Naive B cell (primary cell): ENCODE results near the gene KRTAP5-5. TPM values are rescaled to one million over a fixed set of nuclear protein-coding genes. Genes with fewer than 3 reads are reported as not detected.
"Not testable (repeated sequence)": the region's sequence is repeated elsewhere in the genome, so short reads cannot be mapped to it uniquely, and the experiment has no call there.

ENCODE experiments used
- ATAC-seq, 2 donors: fragments of 150-1000 bp; cut with Tn5 transposase; 2 replicates each; pipeline ENCODE4 v1.10.0; 2021; ENCODE audit warnings: low read depth in 2 of 2, mild to moderate bottlenecking in 2 of 2, moderate library complexity in 2 of 2
- DNase-seq: peaks from one replicate; pipeline ENCODE4 v3.0.0; 2022
- H3K27ac Mint-ChIP-seq, 6 donors: one replicate each; pipeline ENCODE4 v1.8.0; 2020 to 2022; ENCODE audit warnings: mild to moderate bottlenecking in 6 of 6, mixed read lengths in 6 of 6, moderate library complexity in 5 of 6, inconsistent platforms in 2 of 6
- H3K27me3 Mint-ChIP-seq, 3 donors: one replicate each; pipeline ENCODE4 v1.8.0; 2021 to 2022; ENCODE audit warnings: mixed read lengths in 3 of 3, mild to moderate bottlenecking in 1 of 3
- H3K36me3 Mint-ChIP-seq, 2 donors: one replicate each; pipeline ENCODE4 v1.8.0; 2020 to 2022; ENCODE audit warnings: mixed read lengths in 2 of 2, inconsistent platforms in 1 of 2, mild to moderate bottlenecking in 1 of 2
- H3K4me1 Mint-ChIP-seq, 3 donors: one replicate each; pipeline ENCODE4 v1.8.0; 2020 to 2022; ENCODE audit warnings: mixed read lengths in 3 of 3, inconsistent platforms in 1 of 3, mild to moderate bottlenecking in 1 of 3, moderate library complexity in 1 of 3
- H3K4me3 Mint-ChIP-seq, 8 donors: one replicate each; pipeline ENCODE4 v1.8.0; 2020 to 2022; ENCODE audit warnings: mild to moderate bottlenecking in 8 of 8, mixed read lengths in 8 of 8, moderate library complexity in 8 of 8, inconsistent platforms in 2 of 8
- H3K9me3 Mint-ChIP-seq, 7 donors: one replicate each; pipeline ENCODE4 v1.8.0; 2020 to 2022; ENCODE audit warnings: mixed read lengths in 7 of 7, mild to moderate bottlenecking in 5 of 7, inconsistent platforms in 2 of 7, moderate library complexity in 1 of 7
- polyA plus RNA-seq, 6 donors: library from polyadenylated mRNA; unstranded; fragments of 300-500 nt; fragmentation: Illumina TruSeq; gene quantifications; one replicate each; pipeline ENCODE4 v1.2.3, GENCODE V29; 2021; ENCODE audit warnings: low read depth in 6 of 6

KRTAP5-5 gene
- polyA plus RNA-seq, 6 donors from 2014 or later, result not detected

- no peak for DNase-seq
- no peak for ATAC-seq
- no peak overlapping the region for H3K4me3 Mint-ChIP-seq
- H3K27ac Mint-ChIP-seq, result peak overlapping the region in 1 of 6 donors; percentile 76
- H3K4me1 Mint-ChIP-seq, result no peaks in the 10 kb centered on the region
- H3K9me3 Mint-ChIP-seq, result no peaks in the 10 kb centered on the region
- no peaks in the 10 kb centered on the region for H3K36me3 Mint-ChIP-seq
- peaks cover 13 to 65% (median 54%) of the 10 kb centered on the region in 3 donors for H3K27me3 Mint-ChIP-seq
Observed at GRCh38 chr11:1639666-1640065, 10.1 kb downstream of the KRTAP5-5 start.

GRCh38 chr11:1640076-1640946 lies 10.7 kb downstream of the KRTAP5-5 start:
- no peak overlapping the region for H3K4me3 Mint-ChIP-seq
- ATAC-seq (no peak), DNase-seq (no peak)
- no peaks in the 10 kb centered on the region for H3K4me1 Mint-ChIP-seq
- H3K36me3 Mint-ChIP-seq, result no peaks in the 10 kb centered on the region
- peaks cover 13 to 65% (median 49%) of the 10 kb centered on the region in 3 donors for H3K27me3 Mint-ChIP-seq
- peak overlapping the region in 1 of 6 donors; percentile 76 for H3K27ac Mint-ChIP-seq
- H3K9me3 Mint-ChIP-seq, result no peaks in the 10 kb centered on the region

- H3K4me3 Mint-ChIP-seq, result no peak overlapping the region
- ATAC-seq, result no peak
- no peak overlapping the region for H3K27ac Mint-ChIP-seq
- no peak for DNase-seq
- no peaks in the 10 kb centered on the region for H3K36me3 Mint-ChIP-seq
- H3K27me3 Mint-ChIP-seq, result peaks cover 13 to 65% (median 41%) of the 10 kb centered on the region in 3 donors
- H3K4me1 Mint-ChIP-seq, result no peaks in the 10 kb centered on the region
- no peaks in the 10 kb centered on the region for H3K9me3 Mint-ChIP-seq
Observed at GRCh38 chr11:1641096-1641495, 11.5 kb downstream of the KRTAP5-5 start.

- no peak overlapping the region for H3K27ac Mint-ChIP-seq
Observed at GRCh38 chr11:1642288-1643145, 12.9 kb downstream of the KRTAP5-5 start.

GRCh38 chr11:1643146-1643690 lies 13.6 kb downstream of the KRTAP5-5 start:
- no peaks in the 10 kb centered on the region for H3K36me3 Mint-ChIP-seq
- no peaks in the 10 kb centered on the region for H3K9me3 Mint-ChIP-seq
- peaks cover 9 to 59% (median 37%) of the 10 kb centered on the region in 3 donors for H3K27me3 Mint-ChIP-seq
- peak overlapping the region in 1 of 6 donors; percentile 12 for H3K27ac Mint-ChIP-seq
- no peak for DNase-seq
- H3K4me1 Mint-ChIP-seq, result no peaks in the 10 kb centered on the region
- no peak for ATAC-seq
- no peak overlapping the region for H3K4me3 Mint-ChIP-seq

More at GRCh38 chr11:1642288-1643145, 12.9 kb downstream of the KRTAP5-5 start:
- ATAC-seq (no peak), DNase-seq (no peak)
- Mint-ChIP-seq H3K4me3 (no peak overlapping the region), H3K4me1 (no peaks in the 10 kb centered on the region), H3K27me3 (peaks cover 9 to 60% (median 37%) of the 10 kb centered on the region in 3 donors), H3K36me3 (no peaks in the 10 kb centered on the region), H3K9me3 (no peaks in the 10 kb centered on the region)

GRCh38 chr11:1644601-1645356 lies 15.2 kb downstream of the KRTAP5-5 start:
- Mint-ChIP-seq H3K4me1 (no peaks in the 10 kb centered on the region), H3K36me3 (no peaks in the 10 kb centered on the region), H3K27ac (no peak overlapping the region), H3K4me3 (no peak overlapping the region), H3K9me3 (no peaks in the 10 kb centered on the region), H3K27me3 (peaks cover 5 to 45% (median 34%) of the 10 kb centered on the region in 3 donors)
- no peak for ATAC-seq
- no peak for DNase-seq

GRCh38 chr11:1645357-1645821 lies 15.8 kb downstream of the KRTAP5-5 start:
- no peaks in the 10 kb centered on the region for H3K4me1 Mint-ChIP-seq
- peaks cover 0 to 38% (median 28%) of the 10 kb centered on the region in 3 donors for H3K27me3 Mint-ChIP-seq
- peak in 1 of 2 donors; percentile 21 for ATAC-seq

GRCh38 chr11:1646540-1646939 lies 17.0 kb downstream of the KRTAP5-5 start:
- ATAC-seq, H3K27ac Mint-ChIP-seq, H3K4me3 Mint-ChIP-seq, DNase-seq, H3K36me3 Mint-ChIP-seq, H3K9me3 Mint-ChIP-seq, H3K4me1 Mint-ChIP-seq: not testable (repeated sequence)
- peaks cover 4 to 27% (median 23%) of the 10 kb centered on the region in 3 donors for H3K27me3 Mint-ChIP-seq

More at GRCh38 chr11:1645357-1645821, 15.8 kb downstream of the KRTAP5-5 start:
- no peak overlapping the region for H3K4me3 Mint-ChIP-seq
- no peaks in the 10 kb centered on the region for H3K9me3 Mint-ChIP-seq
- no peak overlapping the region for H3K27ac Mint-ChIP-seq
- no peak for DNase-seq
- no peaks in the 10 kb centered on the region for H3K36me3 Mint-ChIP-seq

GRCh38 chr11:1647901-1648652 lies 18.5 kb downstream of the KRTAP5-5 start:
- H3K27me3 Mint-ChIP-seq, result peaks cover 7 to 21% (median 18%) of the 10 kb centered on the region in 3 donors
- H3K27ac Mint-ChIP-seq, result no peak overlapping the region
- no peaks in the 10 kb centered on the region for H3K4me1 Mint-ChIP-seq
- no peak for ATAC-seq
- H3K4me3 Mint-ChIP-seq, result no peak overlapping the region
- H3K9me3 Mint-ChIP-seq, result no peaks in the 10 kb centered on the region
- H3K36me3 Mint-ChIP-seq, result no peaks in the 10 kb centered on the region
- DNase-seq, result no peak

- H3K4me3 Mint-ChIP-seq, result peak overlapping the region in 1 of 8 donors; percentile 60
- H3K27ac Mint-ChIP-seq, result no peak overlapping the region
- H3K9me3 Mint-ChIP-seq, result no peaks in the 10 kb centered on the region
- H3K4me1 Mint-ChIP-seq, result no peaks in the 10 kb centered on the region
- no peaks in the 10 kb centered on the region for H3K36me3 Mint-ChIP-seq
- DNase-seq, result no peak
- ATAC-seq, result no peak
- H3K27me3 Mint-ChIP-seq, result peaks cover 9 to 27% (median 21%) of the 10 kb centered on the region in 3 donors
Observed at GRCh38 chr11:1648653-1649420, 19.3 kb downstream of the KRTAP5-5 start.

GRCh38 chr11:1650034-1650917 lies 20.7 kb downstream of the KRTAP5-5 start:
- Mint-ChIP-seq H3K4me1 (no peaks in the 10 kb centered on the region), H3K4me3 (no peak overlapping the region), H3K36me3 (no peaks in the 10 kb centered on the region), H3K27ac (peak overlapping the region in 1 of 6 donors; percentile 89), H3K27me3 (peaks cover 17 to 26% (median 25%) of the 10 kb centered on the region in 3 donors), H3K9me3 (no peaks in the 10 kb centered on the region)
- ATAC-seq, result no peak
- DNase-seq, result no peak
